Measurements from ENCODE around the gene BGLAP.

BGLAP gene

GRCh38 chr1:156260896-156261295, 18.9 kb downstream of the BGLAP start:
- DNase-seq = no peak

DNA sequence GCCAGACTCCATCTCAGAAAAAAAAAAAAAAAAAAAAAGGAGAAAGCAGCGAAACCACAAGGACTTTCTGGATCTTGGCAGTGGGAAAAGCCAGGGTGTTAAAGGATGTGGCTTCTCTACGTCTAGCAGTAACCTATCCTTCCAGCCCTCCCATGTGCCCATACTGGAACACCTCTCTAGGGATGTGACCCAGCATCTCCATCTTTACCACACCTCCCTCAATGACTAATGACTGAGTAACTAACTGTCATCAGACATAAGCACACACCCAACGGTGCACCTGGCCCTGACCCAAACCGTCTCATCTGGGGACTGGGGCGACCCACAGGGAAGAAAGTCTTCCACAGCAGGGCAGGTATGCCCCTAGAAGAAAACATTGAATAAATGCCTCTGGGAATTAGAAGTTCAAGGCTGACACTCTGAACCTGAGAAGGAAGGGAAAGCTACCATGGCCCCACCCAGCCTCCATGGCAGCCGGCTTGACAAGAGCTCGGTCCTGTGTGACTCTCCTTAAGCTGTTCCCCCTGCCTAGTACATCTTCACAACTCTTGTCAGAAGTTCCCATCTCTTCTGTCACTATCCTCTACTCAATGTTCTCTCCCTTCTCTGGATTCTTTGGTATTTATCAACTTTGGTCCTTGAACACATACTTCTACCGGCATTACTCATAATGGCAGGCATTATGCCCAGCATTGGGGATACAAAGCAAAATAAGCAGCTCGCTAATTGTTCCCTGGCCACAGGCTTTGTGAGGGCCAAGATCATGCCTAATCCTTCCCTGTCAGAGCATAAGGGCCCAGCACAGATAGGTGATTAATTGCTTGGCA, 20.7 kb downstream of the BGLAP start:
- DNase-seq = no peak

DNA sequence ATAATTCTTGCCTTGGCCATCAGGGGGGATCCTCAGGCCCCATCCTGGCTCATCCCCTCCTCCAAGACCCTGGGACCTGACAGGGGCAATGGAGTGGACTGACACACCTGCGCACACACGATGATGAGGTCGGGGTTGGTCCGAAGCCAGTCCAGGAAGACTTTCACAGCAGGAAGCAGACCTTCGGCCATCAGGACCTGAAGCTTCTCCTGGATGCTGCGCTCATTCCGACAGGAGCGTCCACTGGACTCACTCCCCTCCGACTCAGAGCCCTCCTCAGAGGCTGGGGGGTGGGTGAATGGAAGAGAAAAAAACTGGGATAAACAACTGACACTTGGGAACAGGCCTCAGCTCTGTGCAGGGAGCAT, 21.3 kb downstream of the BGLAP start:
- no peak for DNase-seq

GRCh38 chr1:156266051-156266450, 24.1 kb downstream of the BGLAP start:
- no peak for DNase-seq

DNA sequence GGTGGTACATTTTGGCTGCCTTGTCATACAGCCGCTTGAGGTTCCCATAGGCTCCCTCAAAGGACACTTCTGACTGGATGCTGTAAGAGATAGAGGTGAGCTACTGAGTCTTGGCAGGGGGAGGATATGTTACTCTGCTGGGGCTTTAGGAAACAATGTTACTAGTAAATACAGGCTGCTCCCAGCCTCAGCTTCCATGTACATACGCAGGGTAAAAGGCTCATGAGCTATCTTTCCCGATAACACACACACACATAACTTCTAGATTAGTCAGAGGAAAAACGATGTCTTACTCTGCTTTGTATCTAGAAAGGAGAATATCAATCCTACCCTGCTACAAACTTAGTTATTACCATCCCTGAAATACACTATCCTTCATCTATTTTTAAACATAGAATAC, 26.4 kb downstream of the BGLAP start:
- no peak for DNase-seq

- DNase-seq = no peak
Observed at GRCh38 chr1:156270314-156270713, 28.3 kb downstream of the BGLAP start.

DNA sequence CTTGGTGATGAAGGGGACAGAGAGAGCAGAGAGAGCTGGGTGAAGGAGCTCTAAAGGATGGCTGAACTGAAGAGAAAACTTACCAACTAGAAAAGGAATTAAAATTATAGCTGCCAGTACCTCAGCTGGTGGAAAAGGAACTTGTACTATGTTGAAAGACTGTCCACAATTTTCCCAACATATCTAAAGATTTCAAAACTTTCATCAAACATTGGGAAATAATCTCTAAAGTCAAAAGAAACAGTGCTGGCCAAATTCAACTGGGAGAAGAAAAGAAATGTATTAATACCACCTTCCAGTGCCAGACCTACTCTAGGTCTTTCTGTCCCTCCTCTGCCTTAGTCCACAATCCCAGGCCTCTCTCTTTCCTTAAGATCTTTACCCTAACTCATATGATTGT, 34.5 kb downstream of the BGLAP start:
- no peak for DNase-seq

DNA sequence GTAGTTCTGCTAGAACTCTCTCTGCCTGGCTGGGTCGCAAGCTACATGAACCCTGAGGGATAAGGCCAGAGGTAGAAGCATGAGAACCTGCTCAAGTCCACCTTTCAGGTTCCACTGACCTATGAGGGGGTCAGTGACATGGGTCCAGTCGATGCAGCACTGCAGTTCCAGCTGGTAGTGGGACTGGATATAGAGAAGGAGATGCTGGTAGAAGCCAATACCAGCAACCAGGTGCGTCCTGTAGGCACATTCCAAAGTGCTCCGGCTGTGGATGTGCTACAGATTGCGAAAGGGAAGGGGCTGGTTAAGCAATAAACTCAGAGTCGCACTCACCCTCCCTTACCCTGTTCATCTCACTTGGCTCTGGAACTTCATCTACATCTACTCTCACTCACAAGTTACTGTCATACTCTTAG, 35.0 kb downstream of the BGLAP start:
- DNase-seq = no peak

DNA sequence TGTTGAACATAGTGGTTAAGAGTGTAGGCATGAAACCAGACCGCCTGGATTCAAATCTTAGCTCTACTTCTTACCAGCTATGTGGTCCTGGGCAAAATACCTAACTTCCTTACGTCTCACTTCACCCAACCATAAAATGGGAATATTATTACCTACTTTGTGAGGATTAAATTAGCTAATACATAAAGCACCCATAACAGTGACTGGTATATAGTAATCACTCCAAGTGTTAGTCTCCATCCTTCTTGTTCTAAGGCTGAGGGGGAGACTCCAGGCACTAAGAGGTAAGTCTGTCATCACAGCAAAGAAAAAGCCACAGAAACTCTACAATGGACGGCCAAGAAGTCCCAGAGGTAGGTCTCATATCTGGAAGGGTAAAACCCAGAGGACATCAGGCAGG, 37.9 kb downstream of the BGLAP start:
- no peak for DNase-seq

GRCh38 chr1:156281281-156281680, 39.3 kb downstream of the BGLAP start:
- DNase-seq = peak; percentile 46

DNA sequence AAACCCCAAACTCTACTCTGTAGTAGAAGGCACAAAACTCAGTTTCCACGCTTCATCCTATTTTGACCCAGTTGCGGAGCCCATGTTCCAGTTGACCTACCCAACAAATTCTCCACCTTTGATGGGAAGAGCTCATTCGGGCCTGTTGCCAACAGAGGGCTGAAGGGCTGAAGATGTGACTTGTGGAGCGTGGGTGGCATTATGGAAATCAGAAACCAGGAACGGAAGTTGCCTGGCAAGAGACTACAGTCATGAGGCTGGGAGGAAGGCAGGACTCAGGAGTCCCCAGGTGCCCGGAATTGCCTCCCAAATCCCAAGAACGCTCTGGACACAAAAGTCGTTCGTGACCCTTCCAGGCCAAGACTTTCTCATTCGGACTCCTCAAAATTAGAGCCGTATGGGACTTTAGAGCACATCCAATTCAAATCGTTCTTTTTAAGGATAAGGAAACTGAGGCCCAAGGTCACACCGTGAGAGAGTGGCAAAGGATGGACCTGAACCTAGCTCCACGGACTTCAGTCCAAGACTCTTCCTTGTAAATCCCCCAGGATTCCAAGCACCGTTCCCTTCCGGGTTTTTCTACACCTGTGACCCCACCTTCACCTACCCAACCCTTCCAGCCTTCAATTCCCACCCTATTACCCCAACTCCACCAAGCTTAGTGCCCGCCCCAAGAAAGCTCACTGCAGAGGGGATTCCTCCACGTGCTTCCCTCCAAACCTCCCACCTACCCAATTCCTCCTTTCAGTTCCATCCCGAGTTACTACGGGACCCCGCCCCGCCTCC, 39.9 kb downstream of the BGLAP start:
- DNase-seq = no peak

DNA sequence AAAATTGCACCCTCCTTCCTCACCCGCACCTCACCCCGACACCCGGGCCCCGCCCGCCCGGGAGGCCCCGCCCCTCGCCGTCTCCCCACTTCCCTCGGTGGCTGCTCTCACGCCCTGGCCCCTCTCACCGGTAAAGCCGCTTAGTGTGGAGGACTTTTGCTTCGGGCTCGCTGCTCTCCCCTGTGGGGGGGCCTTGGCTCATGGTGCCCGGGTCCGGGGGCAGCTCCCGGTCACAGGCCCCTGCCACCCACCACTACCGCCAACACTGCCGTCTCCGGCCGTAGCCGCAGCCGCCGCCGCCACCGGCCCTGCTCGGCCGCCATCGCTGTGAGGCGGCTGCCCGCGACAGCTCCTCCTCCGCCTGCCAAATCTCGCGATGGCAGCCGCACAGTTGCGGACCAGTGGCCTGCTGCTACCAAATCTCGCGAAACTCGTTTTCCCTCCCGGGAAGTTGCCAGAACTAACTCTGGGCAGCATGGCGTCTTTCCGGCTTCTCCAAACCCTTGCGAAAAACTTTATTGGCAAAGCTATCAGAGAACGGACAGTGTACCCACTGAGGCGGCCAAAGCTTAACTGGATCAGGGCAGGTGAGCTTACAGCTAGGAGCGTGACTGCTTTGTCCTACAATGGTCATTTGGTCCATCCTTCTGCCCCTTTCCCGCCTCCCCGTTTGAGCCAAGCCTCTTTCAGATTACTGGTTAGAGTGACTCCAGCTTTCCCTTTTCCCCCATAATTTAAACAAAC, 40.7 kb downstream of the BGLAP start, which contains the start of gene SMG5:
SMG5 (minus strand) TSS at position 347 of the 744 bp plus-strand sequence; CDS start at position 202, 145 bp downstream.
- peak; percentile 95 for DNase-seq

DNA sequence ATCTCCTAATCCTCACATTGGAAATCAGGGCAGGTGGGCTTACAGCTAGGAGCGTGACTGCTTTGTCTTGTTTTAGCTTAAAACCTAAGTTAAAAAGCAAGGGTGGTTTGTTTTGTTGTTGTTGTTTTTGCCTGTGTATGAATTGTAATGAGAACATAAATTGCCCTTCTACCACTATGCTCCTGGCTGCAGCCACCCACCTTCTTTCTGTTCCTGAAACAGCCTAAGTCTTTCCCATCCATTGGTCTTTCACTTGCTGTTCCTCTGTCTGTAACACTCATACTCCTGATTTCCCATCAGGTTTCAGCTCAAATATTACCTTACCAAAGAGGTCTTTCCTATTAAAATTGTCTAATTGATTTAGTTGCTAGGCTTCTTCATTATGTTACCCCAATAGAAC, 41.5 kb downstream of the BGLAP start:
- no peak for DNase-seq

- DNase-seq = no peak
Observed at GRCh38 chr1:156284112-156284511, 42.1 kb downstream of the BGLAP start, which contains the start of gene TMEM79. TMEM79 (plus strand) TSS chr1:156284325; CDS start chr1:156285227, 902 bp downstream.

DNA sequence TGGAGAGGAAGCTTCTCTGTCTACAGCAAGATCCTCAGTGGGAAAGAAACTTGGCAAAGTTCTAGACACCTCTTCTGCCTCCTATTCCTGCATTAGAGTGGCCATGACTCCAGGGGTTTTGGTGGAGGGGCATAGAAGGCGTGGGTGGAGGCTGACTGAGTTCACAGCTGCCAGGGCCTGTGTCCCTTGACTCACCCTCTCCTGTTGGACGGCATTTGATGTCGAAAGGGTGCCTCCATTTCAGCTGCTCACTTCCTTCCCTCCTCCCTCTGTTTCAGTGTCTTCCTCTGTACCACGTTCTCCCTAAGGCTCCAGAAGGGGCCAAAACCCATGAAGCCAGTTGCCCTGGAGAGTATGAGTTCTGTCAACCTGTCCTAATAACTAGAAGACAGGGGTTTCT, 42.8 kb downstream of the BGLAP start:
- no peak for DNase-seq

DNA sequence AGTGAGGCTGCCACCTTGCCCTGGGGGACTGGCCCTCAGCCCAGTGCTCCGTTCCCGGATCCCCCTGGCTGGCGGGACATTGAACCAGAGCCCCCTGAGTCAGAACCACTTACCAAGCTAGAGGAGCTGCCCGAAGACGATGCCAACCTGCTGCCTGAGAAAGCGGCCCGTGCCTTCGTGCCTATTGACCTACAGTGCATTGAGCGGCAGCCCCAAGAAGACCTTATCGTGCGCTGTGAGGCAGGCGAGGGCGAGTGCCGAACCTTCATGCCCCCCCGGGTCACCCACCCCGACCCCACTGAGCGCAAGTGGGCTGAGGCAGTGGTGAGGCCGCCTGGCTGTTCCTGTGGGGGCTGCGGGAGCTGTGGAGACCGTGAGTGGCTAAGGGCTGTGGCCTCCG, 43.5 kb downstream of the BGLAP start:
- DNase-seq = no peak

- no peak for DNase-seq
Observed at GRCh38 chr1:156286061-156286460, 44.1 kb downstream of the BGLAP start.

GRCh38 chr1:156289857-156290256, 47.9 kb downstream of the BGLAP start:
- no peak for DNase-seq

- no peak for DNase-seq
Observed at GRCh38 chr1:156291226-156292061, 49.5 kb downstream of the BGLAP start.

Measured in activated CD8-positive, alpha-beta memory T cell treated with anti-CD3 and anti-CD28 coated beads, Interleukin-2, amount 50 U/mL, for 4 hours (primary cell).